ENCODE results near the gene HOXD9. TPM values are rescaled to one million over a fixed set of nuclear protein-coding genes. Genes with fewer than 3 reads are reported as not detected.

Gene HOXD9
- total RNA-seq, 2 experiments from 2014 or later: not detected

DNA sequence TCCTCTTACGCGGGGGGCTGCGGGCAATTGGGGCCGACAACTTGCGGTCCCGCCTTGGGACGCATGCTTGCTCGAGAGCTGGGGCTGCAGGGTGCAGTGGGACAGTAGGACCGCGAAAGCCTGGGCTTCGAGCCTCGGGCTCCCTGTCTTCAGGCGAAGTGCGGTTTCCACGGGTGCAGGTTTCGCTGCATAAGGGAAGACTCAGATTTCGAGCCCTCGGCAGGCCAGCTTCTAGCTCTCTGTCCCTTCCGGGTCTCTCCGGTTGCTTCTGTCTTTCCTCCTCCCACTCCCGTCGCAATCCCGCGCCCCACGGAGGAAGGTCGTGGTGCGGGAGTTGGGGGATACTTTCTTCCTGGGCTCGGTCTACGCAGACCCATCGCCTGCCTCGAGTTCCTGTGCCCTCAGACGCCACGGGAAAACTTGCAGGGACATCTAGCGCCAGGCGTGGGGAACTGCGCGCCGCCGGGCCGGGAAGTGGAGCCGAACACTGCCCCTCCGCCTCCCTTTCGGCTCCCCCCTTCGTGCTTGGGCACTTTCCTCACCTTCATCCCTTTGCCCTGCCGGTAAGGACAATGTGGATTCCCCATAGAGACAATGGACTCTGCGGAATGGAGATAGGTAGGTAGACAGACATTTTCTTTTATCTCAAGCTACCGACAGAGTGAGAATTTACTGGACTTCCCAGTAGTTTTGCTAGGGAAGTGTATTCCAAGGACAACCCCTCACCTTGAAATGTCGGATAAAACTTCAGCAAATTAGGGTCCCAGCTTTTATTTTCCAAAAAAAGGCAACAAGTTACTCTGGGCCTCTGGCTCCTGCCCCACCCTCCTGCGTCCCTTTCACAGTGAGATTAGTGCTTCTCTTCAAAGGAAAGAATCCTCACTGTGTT, 34.2 kb upstream of the HOXD9 start:
- H3K36me3 Mint-ChIP-seq: peaks cover 16% of the 10 kb centered on the region
- H3K4me1 Mint-ChIP-seq (ENCODE audit: low read depth): peaks cover 12% of the 10 kb centered on the region
- peaks cover 6% of the 10 kb centered on the region for H3K9me3 Mint-ChIP-seq
- ChIA-PET CTCF (interaction anchor here (1.0 to 2.6 kb wide), 6 partner anchors 9 to 719 kb away, joined by 3 to 10 read pairs (median 5); no protein-coding TSS in a partner anchor), POLR2A (no interaction called here)
- intact Hi-C loops (cut with micrococcal nuclease): loop anchor here (2.0 to 5.0 kb wide), 2 partner anchors 74 to 397 kb away; no protein-coding TSS in a partner anchor
- peak; percentile 46 for DNase-seq
- H3K4me3 Mint-ChIP-seq: peak overlapping the region; percentile 53
- H3K27me3 Mint-ChIP-seq: peaks cover 85% of the 10 kb centered on the region
- H3K27ac Mint-ChIP-seq: no peak overlapping the region

DNA sequence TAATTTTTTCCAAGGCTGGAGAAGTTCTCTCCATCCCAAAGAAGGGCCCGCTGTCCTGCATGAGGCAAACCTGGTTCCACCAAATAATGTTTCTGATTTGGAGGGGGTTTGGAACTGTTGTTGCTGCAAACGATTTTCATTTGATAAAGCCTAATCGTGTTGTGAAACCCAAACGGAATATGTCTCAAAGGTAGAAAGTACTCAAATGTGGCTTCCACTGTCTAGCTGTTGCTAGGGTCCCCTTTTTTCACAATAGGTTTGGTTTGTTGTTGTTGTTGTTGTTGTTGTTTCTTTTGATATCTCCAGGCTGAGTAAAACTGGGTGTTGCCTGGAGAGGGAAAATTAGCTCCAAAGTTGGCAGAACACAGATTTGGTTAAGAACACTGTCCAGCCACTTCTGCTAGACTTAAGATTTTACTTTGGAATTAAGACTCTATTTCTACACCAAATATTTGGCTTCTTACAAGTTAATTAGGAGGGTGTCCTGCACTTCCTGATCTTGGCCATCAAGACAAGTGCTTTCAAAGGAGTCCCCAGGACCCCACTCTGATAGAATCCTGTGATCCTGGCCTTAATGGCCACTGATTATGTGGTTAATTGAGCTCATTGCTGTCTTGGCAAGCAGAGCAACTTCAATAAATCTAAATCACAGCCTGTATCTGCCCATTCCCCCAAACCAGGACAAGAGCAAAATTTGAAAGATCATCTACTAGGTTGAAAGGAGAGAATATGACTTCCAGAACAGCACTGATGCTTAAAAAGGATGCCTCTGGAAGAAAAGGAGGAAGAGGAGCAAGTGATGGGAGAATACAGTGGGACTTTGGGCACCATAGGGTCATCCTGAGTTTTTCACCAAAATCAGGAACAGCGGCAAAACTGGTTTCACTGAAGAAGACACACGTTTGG, 33.3 kb upstream of the HOXD9 start:
- intact Hi-C loops (cut with micrococcal nuclease): loop anchor here (2.0 to 5.0 kb wide), 2 partner anchors 73 to 398 kb away; no protein-coding TSS in a partner anchor
- no peak overlapping the region for H3K27ac Mint-ChIP-seq
- CTCF ChIA-PET: interaction anchor here (1.0 to 2.6 kb wide), 4 partner anchors 8 to 720 kb away, joined by 3 to 10 read pairs (median 6); no protein-coding TSS in a partner anchor
- no peak overlapping the region for H3K4me3 Mint-ChIP-seq
- POLR2A ChIA-PET: no interaction called here
- H3K36me3 Mint-ChIP-seq: peaks cover 9% of the 10 kb centered on the region
- no peak for DNase-seq
- H3K9me3 Mint-ChIP-seq: no peaks in the 10 kb centered on the region
- H3K27me3 Mint-ChIP-seq: peaks cover 85% of the 10 kb centered on the region
- peaks cover 17% of the 10 kb centered on the region for H3K4me1 Mint-ChIP-seq (ENCODE audit: low read depth)

DNA sequence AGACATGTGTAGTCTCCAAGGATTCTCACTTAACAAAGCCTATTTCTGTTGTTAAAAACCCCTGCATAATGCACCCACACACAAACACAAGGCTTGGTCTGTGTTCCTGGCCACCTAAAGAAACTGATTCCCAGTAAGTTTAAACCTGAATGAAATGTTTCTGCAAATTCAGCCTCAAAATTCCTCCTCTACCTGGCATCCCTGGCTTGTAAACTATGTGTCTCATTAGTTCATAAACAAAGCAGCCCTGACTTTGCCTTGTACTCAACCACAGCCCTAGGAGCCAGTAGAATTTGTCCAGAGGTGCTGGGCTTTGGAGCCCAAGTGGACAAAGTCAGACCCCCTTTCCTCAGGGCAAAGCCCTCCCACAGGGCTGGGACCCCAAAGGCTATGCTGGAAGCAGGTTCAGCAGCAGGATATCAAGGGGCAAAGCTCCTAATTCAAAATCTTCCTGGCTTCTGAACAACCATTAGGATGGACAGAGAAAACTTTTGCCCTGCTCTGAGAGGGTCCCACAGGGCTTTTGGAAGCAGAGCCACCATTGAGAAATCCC, 32.6 kb upstream of the HOXD9 start:
- Mint-ChIP-seq H3K36me3 (peaks cover 9% of the 10 kb centered on the region), H3K27me3 (peaks cover 87% of the 10 kb centered on the region), H3K4me1 (ENCODE audit: low read depth) (peaks cover 17% of the 10 kb centered on the region), H3K9me3 (no peaks in the 10 kb centered on the region), H3K27ac (no peak overlapping the region), H3K4me3 (no peak overlapping the region)
- intact Hi-C loops (cut with micrococcal nuclease): loop anchor here (2.0 to 10.0 kb wide), 3 partner anchors 72 to 885 kb away; no protein-coding TSS in a partner anchor
- no peak for DNase-seq
- POLR2A ChIA-PET: no interaction called here
- CTCF ChIA-PET: interaction anchor here (1.2 to 1.7 kb wide), 2 partner anchors 37 to 400 kb away, joined by 4 to 7 read pairs; no protein-coding TSS in a partner anchor

DNA sequence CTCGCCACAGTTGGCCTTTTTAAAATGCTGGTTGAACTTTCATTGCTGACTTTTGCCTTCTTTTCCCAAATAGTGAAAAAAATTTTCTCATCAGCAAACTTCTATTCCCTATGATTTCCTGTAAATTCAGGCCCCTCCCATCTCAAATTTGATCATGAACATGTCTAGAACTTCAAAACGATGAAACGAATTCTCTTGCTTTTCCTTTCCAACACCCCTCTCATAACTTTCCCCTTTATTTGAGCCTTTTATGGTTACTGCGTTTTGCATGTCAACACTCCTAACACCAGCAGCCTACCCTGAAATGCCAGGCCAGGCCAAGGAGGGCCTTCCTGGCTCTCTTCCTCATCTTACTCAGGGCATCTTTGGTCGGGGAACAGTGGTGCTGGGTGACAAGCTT, 31.7 kb upstream of the HOXD9 start:
- Mint-ChIP-seq H3K4me1 (ENCODE audit: low read depth) (peaks cover 17% of the 10 kb centered on the region), H3K36me3 (peaks cover 9% of the 10 kb centered on the region), H3K27ac (no peak overlapping the region), H3K27me3 (peaks cover 87% of the 10 kb centered on the region), H3K9me3 (no peaks in the 10 kb centered on the region), H3K4me3 (no peak overlapping the region)
- POLR2A ChIA-PET: no interaction called here
- no peak for DNase-seq
- intact Hi-C loops (cut with micrococcal nuclease): loop anchor here (10.0 kb wide), 1 partner anchor 886 kb away; no protein-coding TSS in a partner anchor
- CTCF ChIA-PET: no interaction called here

DNA sequence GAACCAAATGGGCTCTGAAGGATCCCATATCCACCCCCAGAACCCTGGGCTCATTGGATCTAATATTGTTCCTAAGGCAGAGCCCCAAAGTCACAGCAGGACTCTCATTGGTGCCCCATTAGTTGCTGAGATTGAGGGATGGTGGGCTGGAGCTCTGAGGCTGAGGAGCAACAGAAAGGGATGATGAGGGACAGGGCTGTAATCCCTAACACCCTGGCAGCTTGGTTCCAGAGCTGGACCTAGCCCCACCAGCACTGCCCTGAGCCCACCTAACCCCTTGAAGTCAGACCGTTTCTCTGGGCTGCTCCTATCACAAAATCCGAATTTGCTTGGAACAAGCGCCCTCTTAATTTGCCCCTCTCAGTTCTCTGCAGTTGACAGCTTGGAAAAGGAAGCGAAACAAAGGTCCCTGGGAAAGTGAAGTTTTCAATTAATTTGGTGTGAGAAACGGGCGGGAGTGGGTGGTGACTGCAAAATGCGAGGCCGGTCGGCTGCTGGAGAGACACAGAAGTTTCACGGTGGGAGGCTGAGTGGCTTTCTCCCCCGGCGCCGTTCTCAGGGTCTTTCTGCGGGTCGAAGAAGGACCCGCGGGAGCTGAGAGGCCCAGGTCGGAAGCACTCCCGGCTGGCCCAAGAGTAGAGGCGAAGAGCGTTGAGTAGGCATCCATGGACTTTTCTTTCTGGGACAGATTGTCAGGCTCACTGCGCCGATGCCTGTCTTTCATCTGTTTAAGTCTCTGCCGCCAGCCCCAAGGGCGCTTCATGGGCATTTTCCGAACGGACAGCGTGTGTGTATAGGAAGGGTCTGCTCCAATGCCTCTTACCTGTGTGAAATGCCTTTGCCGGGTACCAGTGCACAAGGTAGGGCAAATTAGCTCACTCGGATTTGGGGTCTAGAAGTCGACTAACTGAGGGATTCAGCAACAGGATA, 30.9 kb upstream of the HOXD9 start:
- Mint-ChIP-seq H3K9me3 (no peaks in the 10 kb centered on the region), H3K36me3 (peaks cover 9% of the 10 kb centered on the region), H3K27ac (peak overlapping the region; percentile 33), H3K4me3 (peak overlapping the region; percentile 29), H3K27me3 (peaks cover 88% of the 10 kb centered on the region), H3K4me1 (ENCODE audit: low read depth) (peaks cover 22% of the 10 kb centered on the region)
- ChIA-PET CTCF (no interaction called here), POLR2A (no interaction called here)
- intact Hi-C loops (cut with micrococcal nuclease): loop anchor here (10.0 kb wide), 1 partner anchor 887 kb away; no protein-coding TSS in a partner anchor
- no peak for DNase-seq

DNA sequence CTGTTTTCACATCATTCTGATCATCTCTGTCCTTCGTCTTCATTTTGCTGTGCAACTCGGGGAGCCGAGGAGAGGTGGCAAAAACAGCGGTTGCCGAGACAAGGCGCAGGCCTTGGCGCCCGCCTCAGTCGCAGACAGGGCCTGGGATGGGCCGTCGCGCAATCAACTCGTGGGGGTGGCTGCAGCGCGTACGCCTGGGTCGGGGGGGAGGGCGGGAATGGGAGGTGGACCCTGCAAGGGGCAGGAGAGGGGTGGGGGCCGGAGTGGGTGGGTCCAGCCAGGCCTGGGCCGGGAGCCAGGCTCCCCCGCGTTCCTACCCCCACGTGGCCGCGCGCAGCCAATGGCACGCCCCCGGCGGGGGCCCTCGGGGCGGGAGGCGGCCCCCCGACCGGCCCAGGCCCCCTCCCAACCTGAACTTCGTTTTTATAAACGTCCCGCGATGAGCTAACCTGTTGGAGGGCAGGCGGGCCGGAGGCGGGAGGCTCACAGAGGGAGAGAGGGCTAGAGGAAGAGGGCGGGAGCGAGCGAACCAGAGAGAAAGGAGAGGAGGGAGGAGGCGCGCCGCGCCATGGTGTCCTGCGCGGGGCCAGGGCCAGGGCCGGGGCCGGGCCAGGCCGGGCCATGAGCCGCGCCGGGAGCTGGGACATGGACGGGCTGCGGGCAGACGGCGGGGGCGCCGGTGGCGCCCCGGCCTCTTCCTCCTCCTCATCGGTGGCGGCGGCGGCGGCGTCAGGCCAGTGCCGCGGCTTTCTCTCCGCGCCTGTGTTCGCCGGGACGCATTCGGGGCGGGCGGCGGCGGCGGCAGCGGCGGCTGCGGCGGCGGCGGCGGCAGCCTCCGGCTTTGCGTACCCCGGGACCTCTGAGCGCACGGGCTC, 30.0 kb upstream of the HOXD9 start, which contains the start of gene HOXD13:
TSS of gene HOXD13 (plus strand) at position 452 of the 875 bp plus-strand sequence. CDS start at position 622, 170 bp downstream.
- Mint-ChIP-seq H3K4me1 (ENCODE audit: low read depth) (peaks cover 25% of the 10 kb centered on the region), H3K36me3 (peaks cover 6% of the 10 kb centered on the region), H3K27me3 (peaks cover 87% of the 10 kb centered on the region), H3K27ac (peak within 1 kb of the TSS; percentile 33), H3K9me3 (no peaks in the 10 kb centered on the region), H3K4me3 (peak within 1 kb of the TSS; percentile 29)
- CTCF ChIA-PET: no interaction called here
- DNase-seq: no peak
- POLR2A ChIA-PET: no interaction called here
- intact Hi-C loops (cut with micrococcal nuclease): loop anchor here (10.0 kb wide), 1 partner anchor 888 kb away; no protein-coding TSS in a partner anchor

DNA sequence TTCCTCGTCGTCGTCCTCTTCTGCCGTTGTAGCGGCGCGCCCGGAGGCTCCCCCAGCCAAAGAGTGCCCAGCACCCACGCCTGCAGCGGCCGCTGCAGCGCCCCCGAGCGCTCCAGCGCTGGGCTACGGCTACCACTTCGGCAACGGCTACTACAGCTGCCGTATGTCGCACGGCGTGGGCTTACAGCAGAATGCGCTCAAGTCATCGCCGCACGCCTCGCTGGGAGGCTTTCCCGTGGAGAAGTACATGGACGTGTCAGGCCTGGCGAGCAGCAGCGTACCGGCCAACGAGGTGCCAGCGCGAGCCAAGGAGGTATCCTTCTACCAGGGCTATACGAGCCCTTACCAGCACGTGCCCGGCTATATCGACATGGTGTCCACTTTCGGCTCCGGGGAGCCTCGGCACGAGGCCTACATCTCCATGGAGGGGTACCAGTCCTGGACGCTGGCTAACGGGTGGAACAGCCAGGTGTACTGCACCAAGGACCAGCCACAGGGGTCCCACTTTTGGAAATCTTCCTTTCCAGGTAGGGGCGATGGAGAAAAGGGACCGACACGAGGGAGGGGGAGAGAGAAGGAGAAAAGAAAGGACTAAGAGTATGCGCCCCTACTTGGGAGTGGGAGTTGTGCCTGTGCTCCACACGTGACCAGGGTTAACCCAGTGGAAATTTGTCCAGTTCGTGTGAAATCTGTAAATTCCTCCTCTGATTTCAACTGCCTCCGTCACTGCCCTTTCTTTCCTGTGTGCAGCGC, 29.2 kb upstream of the HOXD9 start:
- no peak overlapping the region for H3K4me3 Mint-ChIP-seq
- no peak for DNase-seq
- H3K36me3 Mint-ChIP-seq: peaks cover 6% of the 10 kb centered on the region
- peaks cover 87% of the 10 kb centered on the region for H3K27me3 Mint-ChIP-seq
- H3K9me3 Mint-ChIP-seq: no peaks in the 10 kb centered on the region
- CTCF ChIA-PET: interaction anchor here (0.8 to 5.8 kb wide), 3 partner anchors 14 to 404 kb away, joined by 3 to 130 read pairs (median 3); no protein-coding TSS in a partner anchor
- peaks cover 27% of the 10 kb centered on the region for H3K4me1 Mint-ChIP-seq (ENCODE audit: low read depth)
- H3K27ac Mint-ChIP-seq: no peak overlapping the region
- intact Hi-C loops (cut with micrococcal nuclease): loop anchor here (10.0 kb wide), 1 partner anchor 889 kb away; no protein-coding TSS in a partner anchor
- POLR2A ChIA-PET: no interaction called here

DNA sequence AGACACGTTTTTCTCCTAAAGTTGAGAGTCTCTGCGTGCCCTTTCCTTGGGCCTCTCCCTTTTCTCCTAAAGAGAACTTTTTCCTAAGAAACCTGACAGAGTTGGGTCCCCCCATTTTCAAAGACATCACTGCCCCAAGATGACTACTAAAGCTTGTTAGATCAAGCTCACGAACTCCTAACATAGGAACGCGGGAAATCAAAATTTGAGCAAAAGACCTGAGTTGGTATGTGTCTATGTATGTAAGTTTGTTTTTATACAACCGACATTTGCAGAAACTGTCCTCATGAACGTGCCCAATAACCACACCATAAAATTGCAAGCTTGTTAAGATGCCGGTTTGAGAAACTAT, 28.6 kb upstream of the HOXD9 start:
- H3K9me3 Mint-ChIP-seq: no peaks in the 10 kb centered on the region
- POLR2A ChIA-PET: no interaction called here
- no peak overlapping the region for H3K27ac Mint-ChIP-seq
- peaks cover 6% of the 10 kb centered on the region for H3K36me3 Mint-ChIP-seq
- CTCF ChIA-PET: interaction anchor here (0.8 to 5.8 kb wide), 3 partner anchors 14 to 405 kb away, joined by 3 to 130 read pairs (median 3); no protein-coding TSS in a partner anchor
- peaks cover 25% of the 10 kb centered on the region for H3K4me1 Mint-ChIP-seq (ENCODE audit: low read depth)
- no peak for DNase-seq
- H3K27me3 Mint-ChIP-seq: peaks cover 85% of the 10 kb centered on the region
- H3K4me3 Mint-ChIP-seq: no peak overlapping the region
- intact Hi-C loops (cut with micrococcal nuclease): loop anchor here (10.0 kb wide), 1 partner anchor 889 kb away; no protein-coding TSS in a partner anchor

DNA sequence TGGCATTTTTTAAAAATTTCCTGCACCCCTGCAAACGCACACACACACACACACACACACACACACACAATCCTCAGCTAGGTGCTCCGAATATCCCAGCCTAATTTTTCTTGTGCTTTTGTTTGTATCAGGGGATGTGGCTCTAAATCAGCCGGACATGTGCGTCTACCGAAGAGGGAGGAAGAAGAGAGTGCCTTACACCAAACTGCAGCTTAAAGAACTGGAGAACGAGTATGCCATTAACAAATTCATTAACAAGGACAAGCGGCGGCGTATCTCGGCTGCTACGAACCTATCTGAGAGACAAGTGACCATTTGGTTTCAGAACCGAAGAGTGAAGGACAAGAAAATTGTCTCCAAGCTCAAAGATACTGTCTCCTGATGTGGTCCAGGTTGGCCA, 28.2 kb upstream of the HOXD9 start:
- Mint-ChIP-seq H3K36me3 (peaks cover 5% of the 10 kb centered on the region), H3K4me1 (ENCODE audit: low read depth) (peaks cover 25% of the 10 kb centered on the region), H3K4me3 (no peak overlapping the region), H3K27me3 (peaks cover 87% of the 10 kb centered on the region), H3K27ac (no peak overlapping the region), H3K9me3 (no peaks in the 10 kb centered on the region)
- no peak for DNase-seq
- ChIA-PET CTCF (interaction anchor here (0.8 to 5.8 kb wide), 3 partner anchors 15 to 405 kb away, joined by 3 to 130 read pairs (median 3); no protein-coding TSS in a partner anchor), POLR2A (no interaction called here)
- intact Hi-C loops (cut with micrococcal nuclease): loop anchor here (10.0 kb wide), 1 partner anchor 890 kb away; no protein-coding TSS in a partner anchor

Measured in activated CD4-positive, alpha-beta memory T cell treated with anti-CD3 and anti-CD28 coated beads for 36 hours (primary cell).